ENCODE measurements around the gene SLC11A2. TPM values are rescaled to one million over a fixed set of nuclear protein-coding genes. Genes with fewer than 3 reads are reported as not detected.

Gene SLC11A2
- total RNA-seq, 2 experiments from 2014 or later = 21.6 to 23.9 TPM

DNA sequence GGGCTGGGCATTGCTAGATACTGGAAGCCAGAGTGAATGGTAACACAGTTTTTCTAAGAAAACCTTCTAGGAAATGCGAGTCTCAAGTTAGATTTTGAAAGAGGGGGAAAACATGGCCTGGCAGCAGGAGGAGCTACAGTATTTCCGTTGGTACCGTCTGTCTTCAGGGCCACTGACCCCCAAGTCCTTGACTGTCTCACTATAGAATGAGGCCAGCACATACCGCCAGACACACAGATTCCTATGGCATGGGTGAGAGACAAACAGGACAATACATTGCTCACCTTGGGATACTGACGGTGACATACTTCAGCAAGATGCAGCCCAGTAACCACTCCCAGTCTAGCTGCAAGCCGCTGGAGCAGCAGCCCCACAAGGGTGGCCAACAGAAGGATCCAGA, 21.7 kb downstream of the SLC11A2 start:
- Mint-ChIP-seq H3K4me1 (ENCODE audit: low read depth) (peaks cover 18% of the 10 kb centered on the region), H3K36me3 (ENCODE audit: low read depth) (peaks cover 40% of the 10 kb centered on the region), H3K27ac (no peak overlapping the region), H3K9me3 (no peaks in the 10 kb centered on the region), H3K4me3 (no peak overlapping the region), H3K27me3 (no peaks in the 10 kb centered on the region)
- CTCF ChIA-PET = no interaction called here
- TF ChIP-seq, protein P1, sequence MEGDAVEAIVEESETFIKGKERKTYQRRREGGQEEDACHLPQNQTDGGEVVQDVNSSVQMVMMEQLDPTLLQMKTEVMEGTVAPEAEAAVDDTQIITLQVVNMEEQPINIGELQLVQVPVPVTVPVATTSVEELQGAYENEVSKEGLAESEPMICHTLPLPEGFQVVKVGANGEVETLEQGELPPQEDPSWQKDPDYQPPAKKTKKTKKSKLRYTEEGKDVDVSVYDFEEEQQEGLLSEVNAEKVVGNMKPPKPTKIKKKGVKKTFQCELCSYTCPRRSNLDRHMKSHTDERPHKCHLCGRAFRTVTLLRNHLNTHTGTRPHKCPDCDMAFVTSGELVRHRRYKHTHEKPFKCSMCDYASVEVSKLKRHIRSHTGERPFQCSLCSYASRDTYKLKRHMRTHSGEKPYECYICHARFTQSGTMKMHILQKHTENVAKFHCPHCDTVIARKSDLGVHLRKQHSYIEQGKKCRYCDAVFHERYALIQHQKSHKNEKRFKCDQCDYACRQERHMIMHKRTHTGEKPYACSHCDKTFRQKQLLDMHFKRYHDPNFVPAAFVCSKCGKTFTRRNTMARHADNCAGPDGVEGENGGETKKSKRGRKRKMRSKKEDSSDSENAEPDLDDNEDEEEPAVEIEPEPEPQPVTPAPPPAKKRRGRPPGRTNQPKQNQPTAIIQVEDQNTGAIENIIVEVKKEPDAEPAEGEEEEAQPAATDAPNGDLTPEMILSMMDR (IDR thresholded peaks at IDR 0.05) = no peak
- POLR2A ChIA-PET = interaction anchor here (0.7 kb wide), 1 partner anchor 12 kb away, joined by 3 read pairs; no protein-coding TSS in a partner anchor
- DNase-seq (no peak), ATAC-seq (no peak)
- intact Hi-C loops (cut with micrococcal nuclease) = no loop called here

GRCh38 chr12:51001799-51002198, 24.4 kb downstream of the SLC11A2 start:
- CTCF ChIA-PET = no interaction called here
- DNase-seq = no peak
- intact Hi-C loops (cut with micrococcal nuclease) = no loop called here
- H3K9me3 Mint-ChIP-seq = no peaks in the 10 kb centered on the region
- H3K4me1 Mint-ChIP-seq (ENCODE audit: low read depth) = peaks cover 17% of the 10 kb centered on the region
- H3K27me3 Mint-ChIP-seq = no peaks in the 10 kb centered on the region
- TF ChIP-seq, protein P1 (IDR thresholded peaks at IDR 0.05) = no peak
- no peak overlapping the region for H3K27ac Mint-ChIP-seq
- ATAC-seq = no peak
- peaks cover 35% of the 10 kb centered on the region for H3K36me3 Mint-ChIP-seq (ENCODE audit: low read depth)
- POLR2A ChIA-PET = no interaction called here
- no peak overlapping the region for H3K4me3 Mint-ChIP-seq

GRCh38 chr12:51000245-51000644, 25.9 kb downstream of the SLC11A2 start:
- CTCF ChIA-PET = no interaction called here
- POLR2A ChIA-PET = no interaction called here
- Mint-ChIP-seq H3K4me3 (no peak overlapping the region), H3K36me3 (ENCODE audit: low read depth) (peaks cover 37% of the 10 kb centered on the region), H3K9me3 (no peaks in the 10 kb centered on the region), H3K4me1 (ENCODE audit: low read depth) (peaks cover 17% of the 10 kb centered on the region), H3K27me3 (no peaks in the 10 kb centered on the region), H3K27ac (peak overlapping the region; percentile 59)
- TF ChIP-seq, protein P1 (IDR thresholded peaks at IDR 0.05) = no peak
- intact Hi-C loops (cut with micrococcal nuclease) = no loop called here
- ATAC-seq = no peak
- peak; percentile 11 for DNase-seq

GRCh38 chr12:50999093-50999492, 27.1 kb downstream of the SLC11A2 start:
- peaks cover 17% of the 10 kb centered on the region for H3K4me1 Mint-ChIP-seq (ENCODE audit: low read depth)
- H3K36me3 Mint-ChIP-seq (ENCODE audit: low read depth) = peaks cover 43% of the 10 kb centered on the region
- intact Hi-C loops (cut with micrococcal nuclease) = loop anchor here (10.0 kb wide), 1 partner anchor 174 kb away; no protein-coding TSS in a partner anchor
- ATAC-seq = no peak
- ChIA-PET CTCF (interaction anchor here (0.6 to 1.2 kb wide), 3 partner anchors 12 to 48 kb away, joined by 3 read pairs; no protein-coding TSS in a partner anchor), POLR2A (interaction anchor here (1.2 kb wide), 1 partner anchor 11 kb away, joined by 4 read pairs; no protein-coding TSS in a partner anchor)
- H3K27me3 Mint-ChIP-seq = no peaks in the 10 kb centered on the region
- no peaks in the 10 kb centered on the region for H3K9me3 Mint-ChIP-seq
- H3K27ac Mint-ChIP-seq = no peak overlapping the region
- TF ChIP-seq, protein P1 (IDR thresholded peaks at IDR 0.05) = no peak
- no peak for DNase-seq
- H3K4me3 Mint-ChIP-seq = no peak overlapping the region

GRCh38 chr12:50992819-50993218, 33.4 kb downstream of the SLC11A2 start:
- Mint-ChIP-seq H3K4me1 (ENCODE audit: low read depth) (peaks cover 15% of the 10 kb centered on the region), H3K4me3 (no peak overlapping the region), H3K9me3 (no peaks in the 10 kb centered on the region), H3K36me3 (ENCODE audit: low read depth) (peaks cover 50% of the 10 kb centered on the region), H3K27ac (no peak overlapping the region), H3K27me3 (no peaks in the 10 kb centered on the region)
- intact Hi-C loops (cut with micrococcal nuclease) = loop anchor here (10.0 kb wide), 1 partner anchor 168 kb away; no protein-coding TSS in a partner anchor
- TF ChIP-seq, protein P1 (IDR thresholded peaks at IDR 0.05) = no peak
- CTCF ChIA-PET = no interaction called here
- no peak for ATAC-seq
- POLR2A ChIA-PET = no interaction called here
- no peak for DNase-seq
